ENCODE measurements around the gene HAT1. TPM values are rescaled to one million over a fixed set of nuclear protein-coding genes. Genes with fewer than 3 reads are reported as not detected.

The HAT1 gene
- total RNA-seq, 2 experiments from 2014 or later: 20.3 to 22.6 TPM

- H3K27me3 ChIP-seq (ENCODE audit: control insufficient read depth in 1 of 2, insufficient read depth in 2 of 2, low read length in 2 of 2): no peaks in the 10 kb centered on the region
- intact Hi-C loops (cut with DNase I, micrococcal nuclease): no loop called here
- peaks cover 3% of the 10 kb centered on the region for H3K36me3 ChIP-seq (ENCODE audit: insufficient read depth, low read length)
- Mint-ChIP-seq H3K9me3 (no peaks in the 10 kb centered on the region), H3K4me1 (ENCODE audit: low read depth) (peaks cover 44% of the 10 kb centered on the region), H3K27me3 (no peaks in the 10 kb centered on the region), H3K4me3 (no peak overlapping the region), H3K36me3 (ENCODE audit: low read depth) (peaks cover 41% of the 10 kb centered on the region), H3K27ac (no peak overlapping the region)
- DNase-seq (no peak), ATAC-seq (ENCODE audit: poor library complexity) (no peak)
- CTCF ChIA-PET: no interaction called here
- POLR2A ChIA-PET: no interaction called here
- H3K4me3 ChIP-seq (ENCODE audit: low read length): no peak overlapping the region
- peaks cover 9% of the 10 kb centered on the region for H3K4me1 ChIP-seq (ENCODE audit: insufficient read depth, low read length)
- TF ChIP-seq, protein P1, sequence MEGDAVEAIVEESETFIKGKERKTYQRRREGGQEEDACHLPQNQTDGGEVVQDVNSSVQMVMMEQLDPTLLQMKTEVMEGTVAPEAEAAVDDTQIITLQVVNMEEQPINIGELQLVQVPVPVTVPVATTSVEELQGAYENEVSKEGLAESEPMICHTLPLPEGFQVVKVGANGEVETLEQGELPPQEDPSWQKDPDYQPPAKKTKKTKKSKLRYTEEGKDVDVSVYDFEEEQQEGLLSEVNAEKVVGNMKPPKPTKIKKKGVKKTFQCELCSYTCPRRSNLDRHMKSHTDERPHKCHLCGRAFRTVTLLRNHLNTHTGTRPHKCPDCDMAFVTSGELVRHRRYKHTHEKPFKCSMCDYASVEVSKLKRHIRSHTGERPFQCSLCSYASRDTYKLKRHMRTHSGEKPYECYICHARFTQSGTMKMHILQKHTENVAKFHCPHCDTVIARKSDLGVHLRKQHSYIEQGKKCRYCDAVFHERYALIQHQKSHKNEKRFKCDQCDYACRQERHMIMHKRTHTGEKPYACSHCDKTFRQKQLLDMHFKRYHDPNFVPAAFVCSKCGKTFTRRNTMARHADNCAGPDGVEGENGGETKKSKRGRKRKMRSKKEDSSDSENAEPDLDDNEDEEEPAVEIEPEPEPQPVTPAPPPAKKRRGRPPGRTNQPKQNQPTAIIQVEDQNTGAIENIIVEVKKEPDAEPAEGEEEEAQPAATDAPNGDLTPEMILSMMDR (IDR thresholded peaks at IDR 0.05): no peak
- no peak overlapping the region for H3K27ac ChIP-seq (ENCODE audit: low read depth in 1 of 2, low read length in 2 of 2)
- H3K9me3 ChIP-seq (ENCODE audit: control insufficient read depth in 1 of 2, insufficient read depth in 1 of 2, low read length in 2 of 2): no peaks in the 10 kb centered on the region
Observed at GRCh38 chr2:171958475-171958874, 36.2 kb downstream of the HAT1 start.

DNA sequence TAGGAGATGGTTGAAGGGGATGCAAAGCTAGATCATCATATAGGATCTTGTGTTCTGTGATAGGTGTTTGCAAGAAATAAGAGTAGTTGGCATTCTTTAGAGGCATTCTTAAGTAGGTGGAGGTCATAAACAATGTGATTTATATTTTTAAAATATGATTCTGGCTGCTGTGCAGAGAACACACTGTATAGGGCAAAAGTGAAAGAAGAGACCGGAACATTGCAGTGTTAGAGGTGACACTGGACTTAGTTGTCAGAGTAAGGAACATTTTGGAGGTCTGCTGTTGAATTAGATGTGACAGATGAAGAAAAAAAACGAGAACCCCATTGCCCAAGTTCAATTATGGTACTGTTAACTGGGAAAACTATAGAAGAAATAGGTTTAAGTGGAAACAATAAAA lies 37.7 kb downstream of the HAT1 start:
- intact Hi-C loops (cut with DNase I, micrococcal nuclease): no loop called here

DNA sequence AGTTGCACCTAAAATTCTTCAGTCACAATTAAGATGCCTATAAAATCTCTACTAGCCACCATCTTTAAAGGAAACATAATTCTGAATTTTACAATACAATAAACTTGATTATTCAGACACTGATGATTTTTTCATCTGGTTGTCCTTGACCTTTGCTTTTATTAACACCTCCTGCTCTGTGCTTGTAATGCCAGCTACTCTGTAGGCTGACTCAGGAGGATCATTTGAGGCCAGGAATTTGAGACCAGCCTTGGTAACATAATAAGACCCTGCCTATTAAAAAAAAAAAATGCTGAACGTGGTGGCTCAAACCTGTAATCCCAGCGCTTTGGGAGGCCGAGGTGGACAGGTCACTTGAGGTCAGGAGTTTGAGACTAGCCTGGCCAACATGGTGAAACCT lies 38.3 kb downstream of the HAT1 start:
- H3K27me3 Mint-ChIP-seq: no peaks in the 10 kb centered on the region

More for the DNA sequence above, 37.7 kb downstream of the HAT1 start:
- Histone ChIP-seq H3K9me3 (ENCODE audit: control insufficient read depth in 1 of 2, insufficient read depth in 1 of 2, low read length in 2 of 2) (no peaks in the 10 kb centered on the region), H3K36me3 (ENCODE audit: insufficient read depth, low read length) (peaks cover 3% of the 10 kb centered on the region), H3K4me1 (ENCODE audit: insufficient read depth, low read length) (peaks cover 3% of the 10 kb centered on the region), H3K27me3 (ENCODE audit: control insufficient read depth in 1 of 2, insufficient read depth in 2 of 2, low read length in 2 of 2) (no peaks in the 10 kb centered on the region), H3K4me3 (ENCODE audit: low read length) (no peak overlapping the region), H3K27ac (ENCODE audit: low read depth in 1 of 2, low read length in 2 of 2) (no peak overlapping the region)
- Mint-ChIP-seq H3K4me3 (no peak overlapping the region), H3K4me1 (ENCODE audit: low read depth) (peaks cover 47% of the 10 kb centered on the region), H3K36me3 (ENCODE audit: low read depth) (peaks cover 33% of the 10 kb centered on the region), H3K9me3 (no peaks in the 10 kb centered on the region), H3K27me3 (no peaks in the 10 kb centered on the region), H3K27ac (no peak overlapping the region)
- ATAC-seq (ENCODE audit: poor library complexity): no peak
- TF ChIP-seq, protein P1 (IDR thresholded peaks at IDR 0.05): no peak
- ChIA-PET POLR2A (no interaction called here), CTCF (no interaction called here)
- no peak for DNase-seq

More for the DNA sequence above, 38.3 kb downstream of the HAT1 start:
- ATAC-seq (ENCODE audit: poor library complexity) (no peak), DNase-seq (no peak)
- Histone ChIP-seq H3K4me1 (ENCODE audit: insufficient read depth, low read length) (no peaks in the 10 kb centered on the region), H3K36me3 (ENCODE audit: insufficient read depth, low read length) (peaks cover 5% of the 10 kb centered on the region), H3K4me3 (ENCODE audit: low read length) (no peak overlapping the region), H3K27ac (ENCODE audit: low read depth in 1 of 2, low read length in 2 of 2) (no peak overlapping the region), H3K9me3 (ENCODE audit: control insufficient read depth in 1 of 2, insufficient read depth in 1 of 2, low read length in 2 of 2) (no peaks in the 10 kb centered on the region), H3K27me3 (ENCODE audit: control insufficient read depth in 1 of 2, insufficient read depth in 2 of 2, low read length in 2 of 2) (no peaks in the 10 kb centered on the region)
- Mint-ChIP-seq H3K36me3 (ENCODE audit: low read depth) (peaks cover 35% of the 10 kb centered on the region), H3K4me1 (ENCODE audit: low read depth) (peaks cover 50% of the 10 kb centered on the region), H3K4me3 (no peak overlapping the region), H3K9me3 (no peaks in the 10 kb centered on the region), H3K27ac (no peak overlapping the region)
- TF ChIP-seq, protein P1 (IDR thresholded peaks at IDR 0.05): no peak
- ChIA-PET CTCF (no interaction called here), POLR2A (no interaction called here)
- intact Hi-C loops (cut with DNase I, micrococcal nuclease): no loop called here

All from CD4-positive, alpha-beta T cell (primary cell).